ENCODE measurements around the gene BRWD1.

BRWD1 gene

GRCh38 chr21:39217356-39218081, 95.9 kb downstream of the BRWD1 start:
- FAIRE-seq = no peak
- TF ChIP-seq POLR2A (IDR thresholded peaks at IDR 0.05; ENCODE audit: low read depth, low read length) = no peak
- DNase-seq (ENCODE audit: insufficient read length, low spot score) = no peak

DNA sequence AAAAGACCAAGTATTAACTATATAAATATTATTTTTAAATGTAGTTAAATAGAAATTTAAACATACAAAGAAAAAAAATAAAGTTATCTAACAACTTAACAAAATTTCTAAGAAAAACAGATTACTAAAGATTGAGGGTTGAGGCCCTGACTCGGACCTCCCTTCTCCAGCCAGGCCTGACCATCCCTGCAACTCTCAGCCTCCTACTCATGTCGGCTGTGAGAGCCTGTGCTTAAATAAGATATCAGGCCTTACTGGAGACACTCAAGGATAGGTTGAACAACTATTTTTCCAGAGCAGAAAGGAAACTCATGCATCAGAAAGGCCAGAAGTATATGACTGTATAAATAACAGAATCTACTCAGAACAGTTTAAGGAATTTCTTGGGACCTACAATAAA, 97.1 kb downstream of the BRWD1 start:
- DNase-seq (ENCODE audit: insufficient read length, low spot score) (no peak), FAIRE-seq (no peak)
- no peak for TF ChIP-seq POLR2A (IDR thresholded peaks at IDR 0.05; ENCODE audit: low read depth, low read length)

DNA sequence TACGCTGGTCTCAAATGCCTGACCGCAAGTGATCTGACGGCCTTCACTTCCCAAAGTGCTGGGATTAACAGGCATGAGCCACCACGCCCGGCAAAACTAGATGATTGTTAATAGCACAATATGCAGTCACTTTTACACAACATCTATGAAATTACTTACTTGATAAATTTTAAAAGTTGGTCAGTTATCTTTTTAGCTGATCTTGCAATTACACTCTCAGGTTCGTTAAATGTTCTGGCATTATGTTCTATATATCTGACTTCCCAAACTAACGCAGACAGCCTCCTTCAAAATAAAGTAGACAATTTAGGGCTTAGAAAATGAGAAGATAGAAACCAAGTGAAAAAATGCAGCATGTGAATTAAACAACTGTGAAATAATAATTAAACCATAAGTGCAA, 98.4 kb downstream of the BRWD1 start:
- no peak for TF ChIP-seq POLR2A (IDR thresholded peaks at IDR 0.05; ENCODE audit: low read depth, low read length)
- DNase-seq (ENCODE audit: insufficient read length, low spot score) (no peak), FAIRE-seq (no peak)

GRCh38 chr21:39209334-39209688, 104.1 kb downstream of the BRWD1 start:
- FAIRE-seq (no peak), DNase-seq (ENCODE audit: insufficient read length, low spot score) (no peak)
- no peak for TF ChIP-seq POLR2A (IDR thresholded peaks at IDR 0.05; ENCODE audit: low read depth, low read length)

- no peak for TF ChIP-seq POLR2A (IDR thresholded peaks at IDR 0.05; ENCODE audit: low read depth, low read length)
- no peak for DNase-seq (ENCODE audit: insufficient read length, low spot score)
- FAIRE-seq = no peak
Measured at GRCh38 chr21:39208624-39209333, 104.7 kb downstream of the BRWD1 start.

GRCh38 chr21:39204134-39204533, 109.3 kb downstream of the BRWD1 start:
- FAIRE-seq (no peak), DNase-seq (ENCODE audit: insufficient read length, low spot score) (no peak)
- TF ChIP-seq POLR2A (IDR thresholded peaks at IDR 0.05; ENCODE audit: low read depth, low read length) = no peak

DNA sequence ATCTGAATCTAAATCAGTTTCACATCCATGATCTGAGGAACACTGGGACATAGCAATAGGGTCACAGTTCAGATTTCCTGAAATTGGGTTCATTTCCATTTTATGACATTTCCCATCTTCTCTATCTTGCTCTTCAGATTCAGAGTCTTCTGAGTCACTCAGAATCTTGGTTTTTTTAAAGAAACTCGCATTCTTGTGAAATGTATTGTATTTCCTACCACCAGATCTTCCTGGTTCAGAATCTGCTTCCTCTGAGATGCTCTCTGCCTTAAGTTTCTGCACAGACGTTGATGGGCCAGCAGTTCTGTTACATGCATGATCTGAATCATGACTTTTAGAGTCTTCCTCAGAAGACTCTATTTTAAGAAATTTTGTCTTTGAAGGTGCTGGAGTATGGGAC, 114.6 kb downstream of the BRWD1 start:
- no peak for DNase-seq (ENCODE audit: insufficient read length, low spot score)
- no peak for FAIRE-seq

DNA sequence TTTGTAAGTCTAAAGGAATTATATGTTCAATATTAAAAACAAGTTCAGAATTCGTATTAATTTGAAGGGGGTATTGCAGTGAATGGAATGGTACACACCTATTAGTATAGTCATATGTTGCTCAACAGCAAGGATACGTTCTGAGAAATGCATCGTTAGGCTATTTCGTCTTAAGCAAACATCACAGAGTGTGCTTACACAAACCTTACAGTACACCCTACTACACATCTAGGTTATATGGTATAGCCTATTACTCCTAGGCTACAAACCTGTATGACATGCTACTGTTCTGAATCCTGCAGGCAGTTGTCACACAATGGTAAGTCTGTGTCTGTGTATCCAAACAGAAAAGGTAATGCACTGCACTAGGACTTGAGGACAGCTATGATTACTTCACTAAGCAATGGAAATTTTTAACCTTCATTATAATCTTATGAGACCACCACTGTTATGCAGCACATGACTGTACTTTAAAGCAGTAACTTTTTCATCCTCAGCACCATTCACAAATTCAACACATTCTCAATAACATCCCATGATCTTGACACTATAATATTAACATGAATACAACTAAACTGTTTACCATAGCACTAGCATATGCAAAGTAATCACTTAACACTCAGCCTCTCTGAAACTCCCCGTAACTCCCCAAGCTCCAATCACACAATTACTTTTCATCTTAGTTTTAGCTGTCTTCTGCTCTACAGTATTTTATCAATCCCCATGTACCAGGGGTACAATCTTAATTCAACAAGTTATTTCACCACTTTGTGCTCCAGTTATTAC, 115.8 kb downstream of the BRWD1 start:
- DNase-seq (ENCODE audit: insufficient read length, low spot score) (no peak), FAIRE-seq (no peak)

More for the DNA sequence above, 114.6 kb downstream of the BRWD1 start:
- TF ChIP-seq POLR2A (IDR thresholded peaks at IDR 0.05; ENCODE audit: low read depth, low read length) = no peak

DNA sequence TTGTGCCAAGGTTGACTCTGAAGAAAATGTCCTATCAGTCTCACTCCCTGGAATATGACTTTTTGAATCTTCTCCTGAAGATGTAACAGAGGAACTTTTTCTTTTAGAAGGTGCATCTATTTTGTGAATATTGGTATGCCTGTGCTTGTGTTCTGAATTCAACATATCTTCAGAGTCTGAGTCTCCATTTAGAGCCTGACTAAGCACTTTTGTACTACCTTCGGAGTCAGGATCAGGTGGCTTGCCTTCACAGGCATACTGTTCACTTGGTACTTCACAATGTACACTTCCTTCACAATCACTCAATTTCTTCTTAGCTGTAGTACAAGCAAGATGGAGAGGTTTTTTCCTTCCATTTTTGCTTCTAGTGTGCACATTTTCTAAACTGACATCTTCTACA, 116.6 kb downstream of the BRWD1 start:
- DNase-seq (ENCODE audit: insufficient read length, low spot score) (no peak), FAIRE-seq (no peak)
- TF ChIP-seq POLR2A (IDR thresholded peaks at IDR 0.05; ENCODE audit: low read depth, low read length) = no peak

More for the DNA sequence above, 115.8 kb downstream of the BRWD1 start:
- TF ChIP-seq POLR2A (IDR thresholded peaks at IDR 0.05; ENCODE audit: low read depth, low read length) = no peak

DNA sequence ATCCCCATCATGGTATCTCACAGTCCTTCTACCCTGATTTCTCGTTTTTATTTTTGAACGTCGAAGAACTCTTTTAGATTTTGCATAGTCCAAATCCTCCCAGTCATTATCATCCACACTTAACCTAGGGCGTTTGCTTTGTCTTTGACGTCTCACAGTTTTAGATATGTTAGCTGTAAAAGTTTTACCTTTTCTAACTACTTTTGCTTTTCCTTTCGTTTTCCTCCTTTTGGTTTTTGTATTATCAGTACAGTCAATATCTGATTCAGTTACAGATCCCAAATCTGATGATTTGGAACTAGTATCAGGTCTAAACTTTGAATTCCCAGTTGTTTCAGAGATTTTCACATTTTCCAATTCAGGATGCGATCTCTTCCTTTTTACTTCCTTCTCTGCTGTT, 117.1 kb downstream of the BRWD1 start:
- DNase-seq (ENCODE audit: insufficient read length, low spot score) (no peak), FAIRE-seq (peak; percentile 78)
- no peak for TF ChIP-seq POLR2A (IDR thresholded peaks at IDR 0.05; ENCODE audit: low read depth, low read length)

- no peak for TF ChIP-seq POLR2A (IDR thresholded peaks at IDR 0.05; ENCODE audit: low read depth, low read length)
- peak; percentile 38 for FAIRE-seq
Measured at GRCh38 chr21:39193380-39193779, 120.1 kb downstream of the BRWD1 start.

DNA sequence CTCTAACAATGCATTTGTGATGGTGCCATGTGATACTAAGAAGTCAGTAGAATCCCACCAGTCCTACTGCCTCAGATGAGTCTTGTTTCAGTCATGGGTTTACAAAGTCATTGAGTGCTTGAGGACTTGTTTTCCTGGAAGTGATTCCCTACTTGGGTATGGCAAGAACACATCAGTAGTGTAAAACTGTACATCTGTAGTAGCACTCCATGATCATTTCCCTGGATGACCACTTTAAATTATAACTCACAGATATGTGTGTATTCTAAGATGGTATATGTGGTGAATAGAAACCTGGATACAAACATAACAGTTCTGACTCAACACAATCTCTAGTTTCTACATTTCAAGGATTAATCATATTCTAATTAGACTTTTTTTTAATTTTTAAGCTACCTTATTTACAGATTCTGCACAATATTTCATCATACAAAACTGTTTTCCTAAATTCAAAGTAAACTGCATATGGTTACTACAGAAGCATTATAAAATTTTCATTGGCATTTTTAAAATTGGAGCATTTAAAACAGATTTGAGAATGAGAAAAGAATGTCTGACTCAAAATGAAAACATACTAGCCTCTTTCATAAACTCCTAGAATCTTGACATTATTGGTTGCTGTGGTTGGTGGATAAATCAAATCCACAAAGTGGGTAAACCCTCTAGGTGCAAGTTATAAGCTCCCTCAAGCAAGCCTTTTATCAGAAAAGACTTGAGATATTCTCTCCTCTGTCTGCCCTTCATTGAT, 123.4 kb downstream of the BRWD1 start:
- DNase-seq (ENCODE audit: insufficient read length, low spot score) = no peak
- peak; percentile 94 for FAIRE-seq
- no peak for TF ChIP-seq POLR2A (IDR thresholded peaks at IDR 0.05; ENCODE audit: low read depth, low read length)

More at GRCh38 chr21:39193380-39193779, 120.1 kb downstream of the BRWD1 start:
- no peak for DNase-seq (ENCODE audit: insufficient read length, low spot score)

DNA sequence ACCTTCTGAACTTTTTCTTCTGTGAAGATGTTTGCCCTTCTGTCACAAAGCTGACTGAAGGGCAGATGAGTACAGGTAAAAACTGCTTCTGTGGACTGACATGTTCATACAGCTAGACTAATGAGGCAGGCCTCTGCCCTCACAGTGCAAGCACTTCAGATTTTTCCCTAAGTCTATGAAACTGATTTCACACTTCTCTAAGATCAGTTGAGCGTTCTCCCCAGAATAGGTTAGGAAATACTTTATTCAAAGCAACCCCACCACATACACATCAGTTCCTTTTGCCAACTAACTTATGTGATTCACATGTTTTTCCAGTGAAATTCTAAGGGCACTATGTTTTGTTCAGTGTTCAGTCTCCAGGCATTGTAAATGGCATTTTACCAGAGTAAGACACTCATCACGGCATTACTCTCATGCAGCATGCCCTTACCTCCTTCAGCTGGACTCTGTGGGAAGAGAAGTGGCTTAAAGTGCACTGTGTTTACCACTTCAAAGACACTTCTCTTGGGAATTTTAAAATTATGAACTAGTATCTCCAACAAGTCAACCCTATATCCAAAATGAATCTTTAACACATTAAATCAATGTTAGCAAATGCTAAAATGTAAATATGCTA, 124.8 kb downstream of the BRWD1 start:
- DNase-seq (ENCODE audit: insufficient read length, low spot score) (no peak), FAIRE-seq (peak; percentile 23)
- no peak for TF ChIP-seq POLR2A (IDR thresholded peaks at IDR 0.05; ENCODE audit: low read depth, low read length)
